NCI-H2081 (cell line): ENCODE data around the gene SLC13A1.
"Not testable (repeated sequence)": the region's sequence is repeated elsewhere in the genome, so short reads cannot be mapped to it uniquely, and the experiment has no call there.

ENCODE experiments used
- DNase-seq, 2 experiments: peaks; one replicate each; lab custom pipeline; 2025; lab: John Stamatoyannopoulos, UW

Gene SLC13A1, protein sequence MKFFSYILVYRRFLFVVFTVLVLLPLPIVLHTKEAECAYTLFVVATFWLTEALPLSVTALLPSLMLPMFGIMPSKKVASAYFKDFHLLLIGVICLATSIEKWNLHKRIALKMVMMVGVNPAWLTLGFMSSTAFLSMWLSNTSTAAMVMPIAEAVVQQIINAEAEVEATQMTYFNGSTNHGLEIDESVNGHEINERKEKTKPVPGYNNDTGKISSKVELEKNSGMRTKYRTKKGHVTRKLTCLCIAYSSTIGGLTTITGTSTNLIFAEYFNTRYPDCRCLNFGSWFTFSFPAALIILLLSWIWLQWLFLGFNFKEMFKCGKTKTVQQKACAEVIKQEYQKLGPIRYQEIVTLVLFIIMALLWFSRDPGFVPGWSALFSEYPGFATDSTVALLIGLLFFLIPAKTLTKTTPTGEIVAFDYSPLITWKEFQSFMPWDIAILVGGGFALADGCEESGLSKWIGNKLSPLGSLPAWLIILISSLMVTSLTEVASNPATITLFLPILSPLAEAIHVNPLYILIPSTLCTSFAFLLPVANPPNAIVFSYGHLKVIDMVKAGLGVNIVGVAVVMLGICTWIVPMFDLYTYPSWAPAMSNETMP

DNA sequence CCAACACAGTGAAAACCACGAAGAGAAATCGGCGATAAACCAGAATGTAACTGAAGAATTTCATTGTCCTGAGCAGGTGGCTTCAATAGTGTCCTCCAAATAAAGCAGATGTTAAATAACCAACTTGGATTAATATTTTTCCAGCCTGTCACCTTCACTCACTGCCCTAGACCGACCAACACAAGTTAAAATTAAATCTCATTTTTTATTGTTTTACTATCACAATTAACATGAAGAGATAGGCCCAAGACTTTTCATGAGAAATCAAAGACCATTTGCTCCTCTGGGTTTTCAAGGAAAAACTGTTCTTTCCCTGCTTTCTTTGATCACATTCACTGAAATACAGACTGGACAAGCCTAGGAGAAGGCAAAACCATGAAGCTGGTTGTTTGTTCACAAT lies at the start of gene SLC13A1:
Gene SLC13A1, minus strand, starts transcription at position 87 of the 400 bp plus-strand sequence. Its CDS starts 23 bp downstream, at position 64.
- DNase-seq: no peak

DNA sequence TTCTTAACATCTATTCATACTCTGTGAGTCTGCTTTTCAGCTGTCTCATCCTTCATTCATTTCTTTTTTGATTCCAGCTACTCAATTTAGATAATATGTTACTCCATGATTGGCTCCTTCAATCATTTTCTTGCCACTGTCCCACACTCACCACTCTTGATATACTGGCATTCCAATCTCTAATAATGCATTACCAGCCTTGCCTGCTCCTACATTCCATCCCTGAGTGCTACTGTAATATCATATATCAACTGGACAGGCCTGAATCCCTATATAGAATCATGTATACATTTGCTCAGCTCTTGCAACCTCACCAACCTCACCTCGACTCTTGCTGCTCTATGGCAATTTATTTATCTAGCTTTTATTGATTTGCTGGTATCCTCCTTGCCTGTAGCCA lies 45.0 kb upstream of the SLC13A1 start:
- DNase-seq: no peak

DNA sequence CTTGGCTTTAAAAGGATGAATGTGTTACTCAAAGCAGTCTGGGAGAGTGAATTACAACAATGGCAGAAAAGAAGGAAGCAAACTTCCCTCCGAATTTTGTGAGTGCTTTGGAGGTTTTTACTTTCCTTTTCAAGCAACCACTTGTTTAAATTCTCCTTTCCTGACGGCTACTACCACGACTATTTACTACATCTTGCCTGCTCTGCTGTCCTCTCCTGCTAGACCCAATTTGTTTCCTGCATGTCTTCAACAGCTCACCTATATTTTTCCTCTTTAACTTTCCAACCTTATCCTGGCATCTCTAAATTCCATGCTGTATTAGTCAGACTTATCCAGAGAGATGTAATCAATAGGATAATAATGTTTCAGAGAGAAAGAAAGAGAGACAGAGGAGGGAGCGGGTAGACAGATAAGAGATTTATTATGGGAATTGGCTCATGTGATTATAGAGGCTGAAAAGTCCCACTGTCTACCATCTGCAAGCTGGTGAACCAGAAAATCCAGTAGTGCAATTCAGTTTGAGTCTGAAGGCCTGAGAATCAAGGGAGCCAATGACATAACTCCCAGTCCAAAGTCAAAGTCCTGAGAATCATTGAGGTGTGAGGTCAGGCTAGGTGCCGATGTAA lies 42.8 kb upstream of the SLC13A1 start:
- no peak for DNase-seq

DNA sequence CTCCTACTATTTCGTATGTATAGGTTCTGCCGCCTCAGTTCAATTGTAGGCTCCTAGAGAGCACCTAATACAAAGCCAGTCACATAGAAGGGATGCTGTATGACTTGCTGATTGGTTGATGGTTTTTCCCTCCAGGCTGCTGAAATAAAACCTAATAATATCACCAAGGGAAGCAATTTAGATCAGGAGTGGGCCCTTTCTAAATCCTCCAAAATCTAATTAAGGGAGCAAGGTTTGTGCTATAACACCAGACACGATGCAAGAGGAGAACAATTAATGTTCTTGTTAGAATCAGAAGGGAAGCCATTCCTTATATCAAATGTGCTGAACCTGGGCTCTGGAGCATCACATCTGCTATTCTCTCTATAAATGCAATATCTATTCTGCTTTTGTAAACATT lies 42.0 kb upstream of the SLC13A1 start:
- DNase-seq: peak in 1 of 2 experiments; percentile 73

DNA sequence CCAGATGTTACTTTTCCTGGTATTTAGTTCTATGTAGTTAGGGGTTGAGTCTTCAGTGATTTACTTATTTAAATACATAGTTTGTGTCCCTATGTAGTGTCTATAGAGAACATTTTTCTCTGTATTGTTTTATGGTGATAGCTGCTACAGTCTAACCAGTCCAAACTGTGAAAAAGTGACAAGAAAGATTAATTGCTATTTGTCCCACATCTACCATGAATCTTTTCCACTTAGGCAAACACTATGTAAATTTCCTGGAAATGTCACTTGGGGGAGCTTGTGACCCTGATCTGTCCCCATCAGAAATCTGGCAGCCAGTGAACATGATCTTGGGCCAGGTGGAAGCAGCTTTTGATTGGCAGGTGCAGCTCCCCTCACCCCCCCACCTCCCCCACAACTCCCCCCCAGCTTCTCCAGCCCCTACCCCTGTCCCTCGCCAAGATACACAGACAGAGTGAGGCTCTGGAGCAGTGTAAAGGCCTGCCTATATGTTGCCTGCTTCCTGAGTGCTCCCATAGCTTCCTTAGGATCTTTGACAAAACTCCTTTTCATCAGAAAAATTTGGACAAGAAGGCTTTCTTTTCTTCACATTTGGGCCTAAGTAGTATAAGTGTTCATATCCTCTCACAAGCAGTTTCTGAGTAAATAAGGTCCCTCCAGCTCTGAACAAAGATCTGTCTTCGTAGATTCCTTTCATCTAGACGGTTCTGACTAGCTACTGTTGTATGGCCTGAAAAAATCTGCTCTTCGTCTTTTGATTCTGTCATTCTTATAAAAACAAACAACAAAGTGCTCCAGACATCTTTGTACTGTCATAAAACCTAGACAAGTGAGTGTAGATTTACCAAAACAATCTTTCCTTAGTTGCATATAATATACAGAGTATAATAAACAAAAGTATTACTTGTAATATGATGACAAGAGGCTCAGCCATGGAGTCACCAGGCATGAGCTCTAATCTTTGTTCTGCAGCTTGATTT lies 31.5 kb upstream of the SLC13A1 start:
- DNase-seq: no peak

DNA sequence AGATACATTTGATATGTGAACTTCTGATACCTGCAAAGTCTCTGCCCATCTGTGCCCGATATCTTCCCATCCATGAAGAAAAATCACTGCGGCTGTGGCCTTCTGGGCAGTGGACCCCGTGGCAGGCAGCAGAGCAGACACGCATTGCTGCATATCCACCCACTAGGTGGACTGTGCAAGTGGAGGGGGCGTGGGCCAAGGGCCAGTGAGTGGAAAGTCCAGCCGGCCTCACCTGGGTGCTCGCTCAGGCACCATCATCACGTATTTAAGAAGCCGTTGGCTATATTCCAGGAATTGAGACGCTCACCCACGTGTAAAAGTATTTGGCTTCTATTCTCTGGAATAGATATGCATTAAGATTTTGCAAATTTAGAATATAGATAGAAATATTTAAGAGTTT lies 30.8 kb upstream of the SLC13A1 start:
- DNase-seq: no peak

DNA sequence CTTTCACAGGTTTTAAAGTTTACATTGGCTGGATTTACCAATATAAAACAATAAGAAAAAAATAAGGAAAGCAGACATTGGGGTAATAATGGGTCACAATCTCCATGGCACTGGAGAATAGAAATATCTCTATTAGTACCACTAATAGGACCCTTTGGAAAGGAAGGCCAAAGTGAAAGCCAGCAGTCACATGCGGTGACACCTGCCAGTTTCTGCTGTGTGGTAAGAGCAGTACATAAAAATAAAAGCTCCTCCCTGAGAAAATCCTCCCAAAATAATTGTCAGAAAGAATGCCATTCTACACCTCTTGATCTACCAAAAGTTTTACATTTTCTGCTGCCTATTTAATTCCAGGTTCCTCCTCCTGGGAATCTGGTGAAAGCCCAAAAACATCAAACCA lies 30.4 kb upstream of the SLC13A1 start:
- no peak for DNase-seq

DNA sequence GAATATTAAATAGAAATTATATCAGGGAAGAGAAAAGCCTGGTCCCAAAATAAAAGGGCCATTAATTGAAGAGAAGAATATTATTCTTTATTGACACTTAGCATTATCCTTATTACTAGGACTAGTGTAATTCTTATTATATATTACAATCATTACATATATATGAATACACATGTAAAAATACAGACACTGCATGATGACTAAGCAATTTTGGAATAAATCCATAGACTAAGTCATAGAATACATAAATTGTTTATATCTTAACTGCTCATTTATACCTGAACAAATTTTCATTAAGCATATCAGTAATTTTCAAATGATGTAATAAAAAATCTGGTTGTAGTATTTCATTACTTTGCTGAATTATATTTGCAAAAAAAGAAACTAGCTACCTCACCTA lies 29.7 kb upstream of the SLC13A1 start:
- DNase-seq: no peak

DNA sequence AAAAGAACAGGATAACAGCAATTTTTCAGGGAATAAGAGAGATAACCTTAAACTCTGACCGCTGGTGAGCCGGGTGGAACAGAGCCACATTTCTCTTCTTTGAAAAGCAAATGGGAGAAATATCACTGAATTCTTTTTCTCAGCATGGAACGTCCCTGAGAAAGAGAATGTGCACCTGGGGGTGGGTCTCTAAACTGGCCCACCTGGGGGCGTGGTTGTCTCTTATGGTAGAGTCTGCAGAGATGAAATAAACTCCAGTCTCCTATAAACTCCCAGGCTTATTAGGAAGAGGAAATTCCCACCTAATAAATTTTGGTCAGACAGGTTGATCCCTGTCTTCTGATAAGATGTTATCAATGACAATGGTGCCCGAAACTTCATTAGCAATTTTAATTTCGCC lies 27.9 kb upstream of the SLC13A1 start:
- DNase-seq: not testable (repeated sequence)

DNA sequence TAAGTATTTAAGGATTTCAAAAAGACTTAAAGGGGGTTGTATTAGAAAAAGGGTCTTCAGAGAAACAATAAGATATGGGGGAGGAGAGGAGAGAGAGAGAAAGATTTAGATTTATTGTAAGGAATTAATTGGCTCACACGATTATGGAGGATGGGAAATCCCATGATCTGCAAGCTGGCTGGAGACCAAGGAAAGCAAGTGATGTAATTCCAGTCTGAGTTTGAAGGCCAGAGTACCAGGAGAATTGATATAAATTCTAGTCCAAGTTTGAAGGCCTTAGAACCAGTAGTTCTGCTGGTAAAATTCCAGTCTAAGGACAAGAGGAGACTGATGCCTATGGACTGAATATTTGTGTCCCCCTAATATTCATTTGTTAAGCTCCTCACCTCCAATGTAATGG lies 20.6 kb upstream of the SLC13A1 start:
- no peak for DNase-seq

DNA sequence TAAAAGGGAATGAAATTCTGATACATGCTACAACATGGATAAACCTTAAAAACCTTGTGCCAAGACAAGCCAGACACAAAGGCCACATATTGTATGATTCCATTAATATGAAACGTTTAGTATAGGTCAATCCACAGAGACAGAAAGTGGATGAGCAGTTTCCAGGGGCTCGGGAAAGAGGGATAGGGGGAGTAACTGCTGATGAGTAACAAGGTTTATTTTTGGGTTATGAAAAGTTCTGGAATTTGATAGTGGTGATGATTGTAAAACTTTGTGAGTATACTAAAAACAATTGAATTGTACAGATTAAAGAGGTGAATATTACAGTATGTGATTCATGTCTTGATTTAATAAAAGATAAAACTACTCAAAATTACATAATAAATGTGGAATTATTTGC lies 19.1 kb upstream of the SLC13A1 start:
- DNase-seq: no peak

DNA sequence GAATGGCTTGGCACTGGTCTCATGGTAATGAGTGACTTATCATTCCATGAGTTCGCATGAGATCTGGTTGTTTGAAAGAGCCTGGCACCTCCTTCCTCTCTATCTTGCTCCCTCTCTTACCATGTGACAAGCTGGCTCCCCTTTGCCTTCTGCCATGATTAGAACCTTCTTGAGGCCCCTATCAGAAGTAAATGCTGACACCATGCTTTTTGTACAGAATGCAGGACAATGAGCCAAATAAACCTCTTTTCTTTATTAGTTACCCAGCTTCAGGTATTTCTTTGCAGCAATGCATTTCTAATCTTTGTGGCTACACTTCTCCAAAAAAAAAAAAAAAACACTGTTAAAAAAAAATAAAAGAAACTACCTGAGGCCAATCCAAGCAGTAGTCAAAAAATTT lies 17.1 kb upstream of the SLC13A1 start:
- no peak for DNase-seq

DNA sequence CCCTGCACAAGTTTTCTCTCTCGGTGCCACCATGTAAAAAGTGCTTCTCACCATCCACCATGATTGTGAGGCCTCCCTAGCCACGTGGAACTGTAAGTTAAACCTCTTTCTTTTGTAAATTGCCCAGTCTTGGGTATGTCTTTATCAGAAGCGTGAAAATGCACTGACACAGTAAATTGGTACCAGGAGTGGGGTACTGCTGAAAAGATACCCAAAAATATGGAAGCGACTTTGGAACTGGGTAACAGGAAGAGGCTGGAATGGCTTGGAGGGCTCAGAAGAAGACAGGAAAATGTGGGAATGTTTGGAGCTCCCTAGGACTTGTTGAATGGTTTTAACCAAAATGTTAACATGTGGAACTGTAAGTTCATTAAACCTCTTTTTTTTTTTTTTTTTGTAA lies 15.6 kb upstream of the SLC13A1 start:
- no peak for DNase-seq

DNA sequence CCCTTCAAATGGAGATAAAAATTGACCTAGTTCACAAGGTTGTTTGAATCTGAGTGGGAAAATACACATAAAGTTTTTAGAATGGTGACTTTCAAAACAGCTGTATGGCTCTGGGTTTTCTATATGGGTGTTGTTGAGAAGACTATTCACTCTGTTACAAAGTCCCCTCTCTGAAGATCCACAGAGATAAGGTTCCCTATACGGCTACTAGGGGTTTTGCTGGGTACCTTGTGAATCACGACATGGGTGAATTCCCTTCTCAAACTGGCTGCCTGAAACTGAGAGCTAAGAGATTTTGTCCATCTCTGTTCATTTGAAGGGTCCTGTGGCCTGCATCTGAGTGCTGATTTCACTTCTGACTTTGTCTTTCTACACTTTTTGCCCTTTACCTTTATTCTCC lies 11.8 kb upstream of the SLC13A1 start:
- no peak for DNase-seq

DNA sequence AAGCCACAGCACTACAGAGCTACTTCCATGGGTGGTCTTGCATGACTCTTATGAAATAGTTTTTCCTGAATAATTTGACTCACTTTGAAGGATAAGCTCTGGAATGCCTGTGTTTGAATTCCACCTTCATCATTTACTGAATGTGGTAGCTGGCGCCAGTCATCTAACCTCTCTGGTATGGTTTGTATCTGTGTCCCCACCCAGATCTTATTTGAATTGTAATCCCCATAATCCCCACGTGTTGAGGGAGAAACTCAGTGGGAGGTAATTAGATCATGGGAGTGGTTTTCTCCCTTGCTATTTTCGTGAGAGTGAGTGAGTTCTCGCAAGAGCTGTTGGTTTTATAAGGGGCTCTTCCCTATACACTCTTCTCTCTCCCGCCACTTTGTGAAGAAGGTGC lies 11.2 kb upstream of the SLC13A1 start:
- DNase-seq: no peak

DNA sequence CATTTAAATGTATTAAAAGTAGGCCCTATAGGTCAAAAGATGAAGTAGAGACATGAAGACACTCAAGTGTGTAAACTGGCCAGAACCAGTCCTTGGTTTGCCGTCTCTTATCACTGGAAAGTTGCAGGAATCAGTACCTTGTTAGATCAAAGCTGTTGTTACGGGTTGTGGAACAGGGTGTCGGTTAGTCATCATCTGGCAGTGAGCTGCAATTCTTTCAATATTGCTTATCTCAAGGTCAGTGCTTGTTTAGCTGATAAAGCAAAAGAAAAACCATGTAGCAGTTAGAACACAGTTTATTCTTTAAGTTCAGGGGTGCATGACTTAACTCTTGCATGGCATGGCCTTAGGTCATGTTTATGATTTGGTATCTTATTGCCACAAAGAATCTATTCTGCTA lies 10.0 kb upstream of the SLC13A1 start:
- no peak for DNase-seq

DNA sequence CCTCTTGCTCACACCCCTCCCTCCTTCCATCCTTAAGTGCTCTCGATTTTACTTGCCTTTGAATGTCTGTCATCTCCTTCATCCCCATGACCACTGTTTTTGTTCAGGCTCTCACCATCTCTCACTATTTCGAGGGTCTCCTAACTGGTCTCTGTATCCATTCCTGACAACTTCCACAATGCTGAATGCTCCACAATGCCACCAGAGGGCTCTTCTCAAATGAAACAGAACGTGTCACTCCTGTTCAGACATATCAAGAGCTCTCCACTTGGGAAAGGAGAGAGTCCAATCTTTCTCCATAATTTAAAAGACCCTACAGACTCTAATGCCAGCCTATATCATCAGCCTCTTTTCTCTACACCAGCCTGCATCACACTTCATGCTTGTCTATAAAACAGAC lies 9.0 kb upstream of the SLC13A1 start:
- DNase-seq: peak in 1 of 2 experiments; percentile 13

DNA sequence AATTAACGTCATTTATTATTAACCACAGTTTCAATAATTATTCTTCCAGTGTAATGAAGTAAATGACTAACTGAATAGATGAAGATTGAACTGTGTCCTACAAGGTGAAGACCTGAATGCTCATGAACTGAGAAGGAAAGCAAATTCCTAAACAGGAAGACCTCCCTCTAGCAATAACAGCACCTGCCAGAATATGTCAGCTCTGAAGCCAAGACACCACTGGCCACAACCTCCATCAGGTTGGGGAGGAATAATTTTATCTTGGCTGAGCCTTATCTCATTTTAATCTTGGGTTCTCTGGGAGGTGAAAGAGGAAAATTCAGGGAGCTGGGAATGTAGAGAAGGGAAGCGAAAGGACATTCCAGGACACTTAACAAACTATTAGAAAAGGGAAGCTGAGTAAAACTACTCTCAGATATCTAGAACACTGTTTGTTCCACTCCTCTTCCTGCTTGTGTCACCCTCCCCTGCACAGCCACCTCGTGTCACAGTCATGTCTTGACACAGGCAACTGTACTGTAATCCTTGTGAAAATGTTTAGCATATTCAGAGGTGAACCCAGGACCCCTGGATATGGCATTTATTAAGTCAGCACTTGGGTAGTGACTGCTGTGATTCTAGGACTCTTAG lies 4.6 kb upstream of the SLC13A1 start:
- DNase-seq: no peak

DNA sequence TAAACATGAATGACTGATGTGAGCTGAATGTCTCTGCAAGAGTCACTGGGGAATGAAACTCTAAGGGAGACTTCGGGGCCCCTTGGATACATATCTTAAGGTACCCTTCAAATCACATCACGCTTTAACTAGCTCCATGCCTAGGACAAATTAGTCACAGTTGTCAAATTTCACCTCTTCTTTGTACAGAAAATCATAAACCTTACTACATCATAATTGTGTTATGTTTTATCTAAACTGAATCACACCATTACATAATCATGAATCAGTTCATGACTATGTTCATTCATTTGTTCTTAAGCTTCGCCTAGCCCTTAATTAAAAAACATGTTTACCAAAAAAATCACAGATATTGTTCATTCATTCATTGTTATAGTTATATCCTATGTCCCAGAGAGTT lies 2.1 kb upstream of the SLC13A1 start:
- no peak for DNase-seq

DNA sequence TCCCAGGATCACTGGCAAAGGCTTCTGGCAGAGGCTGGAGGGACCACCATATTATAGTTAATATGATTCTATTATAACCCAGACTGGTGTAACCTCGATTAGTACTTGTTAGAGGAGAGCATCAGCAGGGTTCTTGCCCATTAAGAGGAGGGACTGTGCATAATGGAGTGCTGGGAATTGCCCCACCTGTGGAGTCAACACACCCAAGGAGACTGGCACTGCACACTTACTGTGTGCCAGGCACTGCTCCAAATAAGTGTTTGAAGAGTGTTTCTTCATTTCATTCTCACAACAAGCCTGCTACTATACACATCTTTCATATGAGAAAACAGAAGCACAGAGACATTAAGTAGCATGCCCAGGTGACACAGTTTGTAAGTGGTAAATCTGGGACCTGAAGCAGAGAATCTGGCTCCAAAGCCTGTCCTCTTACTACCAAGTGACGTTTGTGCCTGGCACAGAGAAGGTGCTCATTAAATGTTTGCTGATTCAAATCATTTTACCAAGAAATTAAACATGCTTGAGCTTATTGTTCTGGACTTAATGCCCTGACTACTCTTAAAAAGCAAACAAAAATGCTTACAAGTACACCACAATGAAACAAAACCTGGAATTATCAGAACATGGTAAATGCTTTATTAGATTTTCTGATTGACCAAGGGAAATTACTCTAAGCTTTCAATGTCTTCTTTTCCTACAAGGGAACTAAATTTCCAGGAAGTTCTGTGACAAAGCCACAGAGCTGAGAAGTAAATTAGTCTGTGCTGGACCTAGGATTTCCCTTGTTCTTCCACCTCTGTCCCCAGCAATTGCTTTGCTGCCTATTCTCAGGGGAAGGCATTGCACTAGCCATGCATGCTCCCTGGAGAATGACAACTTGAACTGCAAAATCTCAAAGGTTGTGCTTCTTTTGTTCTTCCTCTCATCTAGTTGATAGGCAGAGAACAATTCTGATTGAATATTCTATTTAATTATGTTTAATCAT lies 809 bp downstream of the SLC13A1 start:
- DNase-seq: peak in 1 of 2 experiments; percentile 33
